ENCODE measurements around the gene ZNF644.

DNA sequence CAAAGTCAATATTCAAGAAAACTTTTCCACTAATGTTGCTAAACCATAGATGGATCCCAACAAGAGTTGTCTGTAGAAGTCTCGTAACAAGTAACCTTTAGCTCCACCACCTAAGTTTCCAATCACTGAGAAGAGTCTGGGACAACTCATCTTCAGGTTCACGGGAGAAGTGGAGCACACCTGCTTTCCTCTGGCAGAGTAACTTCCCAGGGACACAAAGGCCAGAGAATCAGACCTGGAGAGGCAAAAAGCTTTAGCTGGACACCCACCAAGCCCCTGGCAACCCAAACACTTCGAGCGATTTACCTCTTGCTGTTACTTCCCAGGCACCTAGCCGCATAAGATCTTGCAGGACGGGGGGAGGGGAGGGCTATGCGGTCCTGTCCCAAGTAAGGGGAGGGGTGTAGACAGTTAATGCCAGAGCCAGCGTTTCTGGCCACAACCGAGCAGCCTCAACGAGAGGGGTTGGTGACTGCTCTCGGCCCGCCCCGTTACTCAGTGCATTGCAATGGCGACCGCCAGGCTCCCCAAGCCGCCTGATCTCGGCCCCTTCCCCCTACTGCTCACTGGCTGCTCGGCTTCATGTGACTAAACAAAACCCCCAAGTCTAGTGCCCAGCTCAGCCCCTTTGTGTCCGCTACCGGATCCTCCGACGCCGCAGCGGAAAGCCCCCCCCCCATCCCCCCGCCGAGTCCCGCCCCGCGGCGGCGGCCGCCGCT is 709 bp downstream of the ZNF644 start:
- TF ChIP-seq, protein P1, sequence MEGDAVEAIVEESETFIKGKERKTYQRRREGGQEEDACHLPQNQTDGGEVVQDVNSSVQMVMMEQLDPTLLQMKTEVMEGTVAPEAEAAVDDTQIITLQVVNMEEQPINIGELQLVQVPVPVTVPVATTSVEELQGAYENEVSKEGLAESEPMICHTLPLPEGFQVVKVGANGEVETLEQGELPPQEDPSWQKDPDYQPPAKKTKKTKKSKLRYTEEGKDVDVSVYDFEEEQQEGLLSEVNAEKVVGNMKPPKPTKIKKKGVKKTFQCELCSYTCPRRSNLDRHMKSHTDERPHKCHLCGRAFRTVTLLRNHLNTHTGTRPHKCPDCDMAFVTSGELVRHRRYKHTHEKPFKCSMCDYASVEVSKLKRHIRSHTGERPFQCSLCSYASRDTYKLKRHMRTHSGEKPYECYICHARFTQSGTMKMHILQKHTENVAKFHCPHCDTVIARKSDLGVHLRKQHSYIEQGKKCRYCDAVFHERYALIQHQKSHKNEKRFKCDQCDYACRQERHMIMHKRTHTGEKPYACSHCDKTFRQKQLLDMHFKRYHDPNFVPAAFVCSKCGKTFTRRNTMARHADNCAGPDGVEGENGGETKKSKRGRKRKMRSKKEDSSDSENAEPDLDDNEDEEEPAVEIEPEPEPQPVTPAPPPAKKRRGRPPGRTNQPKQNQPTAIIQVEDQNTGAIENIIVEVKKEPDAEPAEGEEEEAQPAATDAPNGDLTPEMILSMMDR (IDR thresholded peaks at IDR 0.05) = no peak
- TF ChIP-seq EZH2 (IDR thresholded peaks at IDR 0.05; ENCODE audit: borderline replicate concordance, insufficient read depth, low read depth, low read length, poor library complexity, severe bottlenecking) = no peak
